HPDE6-E6E7 (cell line): ENCODE measurements around the gene INTS12.

ENCODE experiments used
- DNase-seq: peaks from one replicate; pipeline ENCODE4 v3.0.0; 2011; ENCODE audit warnings: missing footprints; ENCODE audit errors: extremely low spot score

Gene INTS12

DNA sequence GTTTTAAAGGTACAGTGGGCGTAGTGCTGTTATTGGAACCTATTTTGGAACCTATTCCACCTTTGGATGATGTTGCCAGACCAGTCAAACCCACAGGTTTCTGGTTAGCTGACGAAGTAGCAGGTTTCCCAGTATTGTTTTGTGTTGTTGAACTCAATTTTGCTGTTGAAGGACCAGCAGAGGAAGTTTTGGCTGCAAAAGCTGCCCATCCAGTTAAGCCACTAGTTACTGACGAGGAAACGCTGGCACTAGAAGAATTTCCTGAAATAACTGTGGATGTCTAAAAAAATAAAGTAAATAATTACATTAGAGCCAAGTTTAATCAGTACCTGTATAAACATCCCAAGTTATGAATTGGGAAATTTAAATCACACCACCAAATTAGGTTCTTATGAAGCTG lies 25.5 kb downstream of the INTS12 start:
- peak; percentile 4 for DNase-seq

DNA sequence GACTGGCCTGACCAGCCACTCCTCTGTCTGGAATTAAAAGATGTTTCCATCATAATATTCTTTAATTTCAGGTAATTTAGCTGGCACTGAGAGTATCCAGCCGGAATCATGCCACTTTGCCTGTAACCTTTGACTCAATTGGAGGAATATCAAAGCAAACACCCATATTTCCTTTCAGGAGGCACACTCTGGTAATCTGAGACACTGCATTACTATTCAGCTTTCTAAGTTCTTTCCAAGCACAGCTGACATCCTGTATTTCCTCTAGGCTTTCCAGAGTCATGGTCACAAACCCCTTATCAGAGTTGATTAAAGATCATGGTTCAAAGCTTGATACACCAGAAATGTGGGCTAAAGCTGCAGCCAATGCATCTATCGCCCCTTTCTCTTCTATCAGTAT lies 29.3 kb downstream of the INTS12 start:
- DNase-seq = no peak

DNA sequence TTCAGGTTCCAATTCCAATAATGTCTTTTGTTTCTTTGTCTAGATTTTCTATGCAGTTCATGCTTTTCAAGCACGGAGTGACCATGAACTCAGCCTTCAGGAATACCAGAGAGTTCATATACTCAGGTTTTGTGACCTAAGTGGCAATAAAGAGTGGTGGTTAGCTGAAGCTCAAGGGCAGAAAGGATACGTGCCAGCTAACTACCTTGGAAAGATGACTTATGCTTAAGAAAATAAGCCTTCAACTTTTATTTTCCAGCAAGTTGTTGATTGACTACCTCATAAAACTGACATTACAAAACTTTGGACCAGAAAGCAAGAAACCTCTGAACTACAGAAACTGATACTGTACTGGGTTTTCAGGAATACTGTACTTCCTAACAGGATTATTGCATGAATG lies 30.8 kb downstream of the INTS12 start:
- no peak for DNase-seq

DNA sequence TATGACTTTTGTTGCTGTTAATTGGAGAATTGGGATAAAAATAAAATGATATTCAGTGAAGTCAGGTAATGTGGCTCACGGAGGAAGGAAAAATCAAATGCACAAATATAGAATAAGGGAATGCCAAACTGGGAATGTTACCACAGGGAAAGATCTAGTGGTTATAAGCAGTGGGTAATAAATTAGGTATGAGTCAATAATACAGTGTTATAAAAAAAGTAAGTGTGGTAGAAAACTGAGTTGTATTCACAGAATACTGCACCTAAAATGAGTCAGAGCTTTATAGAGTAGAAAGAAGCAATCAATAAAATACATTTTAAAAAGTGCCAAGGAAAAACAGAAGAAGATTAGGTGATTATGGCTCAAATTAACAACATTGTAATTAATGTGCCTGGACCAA lies 34.5 kb downstream of the INTS12 start:
- no peak for DNase-seq

DNA sequence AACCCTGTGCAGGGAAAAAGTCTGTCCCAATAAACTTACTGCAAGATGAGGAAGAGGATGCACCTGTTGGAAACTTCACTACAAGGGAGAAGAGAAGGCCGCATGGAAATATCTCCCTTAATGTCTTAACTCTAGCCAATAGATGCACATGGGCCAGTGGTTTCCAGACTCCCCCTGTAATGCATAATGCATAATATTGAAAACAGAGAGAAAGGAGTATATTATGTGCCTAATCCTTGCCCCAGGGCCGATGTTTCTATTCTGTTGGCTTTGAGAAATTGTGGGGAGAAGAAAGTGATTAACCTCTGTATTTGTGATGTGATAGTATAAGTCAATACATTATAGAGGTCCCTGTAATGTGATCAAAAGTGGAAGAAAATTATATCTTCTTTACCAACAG lies 37.2 kb downstream of the INTS12 start:
- no peak for DNase-seq

DNA sequence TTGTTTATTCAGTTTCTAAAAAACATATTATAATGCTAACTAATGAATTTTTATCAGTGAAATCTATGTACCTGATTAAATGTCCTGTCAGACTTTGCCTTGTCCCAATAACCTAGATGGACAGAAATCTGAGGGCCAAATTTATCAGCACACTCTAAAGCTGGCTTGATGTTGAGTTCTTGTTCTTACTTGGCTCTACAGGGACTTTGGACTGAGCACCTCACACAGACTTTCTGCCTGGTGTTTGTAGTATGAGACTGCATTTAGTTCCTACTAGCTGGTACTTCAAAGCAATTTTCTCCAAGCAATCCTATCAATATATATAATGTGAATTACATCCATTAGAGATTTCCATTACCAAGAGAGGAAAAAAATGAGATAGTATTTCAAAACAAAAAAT lies 37.8 kb downstream of the INTS12 start:
- DNase-seq = no peak

DNA sequence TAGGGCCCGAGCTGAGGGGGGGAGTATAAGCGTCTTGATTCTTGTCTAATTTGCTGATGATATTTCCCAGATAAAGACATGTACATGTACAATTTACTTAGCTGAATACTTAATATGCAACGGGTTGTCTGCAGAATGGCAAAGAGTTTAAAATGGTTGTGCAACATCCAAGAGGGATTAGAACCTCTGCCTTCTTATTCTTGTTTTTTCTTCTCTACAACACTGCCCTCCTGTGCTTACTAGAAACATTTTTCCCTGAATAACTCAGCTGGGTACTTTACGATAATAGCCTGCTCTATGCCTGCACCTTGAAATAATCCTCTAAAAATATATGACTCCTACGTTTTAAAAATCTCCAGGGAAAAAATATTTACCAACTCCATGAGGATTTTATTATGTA lies 41.8 kb downstream of the INTS12 start:
- DNase-seq = peak; percentile 10

DNA sequence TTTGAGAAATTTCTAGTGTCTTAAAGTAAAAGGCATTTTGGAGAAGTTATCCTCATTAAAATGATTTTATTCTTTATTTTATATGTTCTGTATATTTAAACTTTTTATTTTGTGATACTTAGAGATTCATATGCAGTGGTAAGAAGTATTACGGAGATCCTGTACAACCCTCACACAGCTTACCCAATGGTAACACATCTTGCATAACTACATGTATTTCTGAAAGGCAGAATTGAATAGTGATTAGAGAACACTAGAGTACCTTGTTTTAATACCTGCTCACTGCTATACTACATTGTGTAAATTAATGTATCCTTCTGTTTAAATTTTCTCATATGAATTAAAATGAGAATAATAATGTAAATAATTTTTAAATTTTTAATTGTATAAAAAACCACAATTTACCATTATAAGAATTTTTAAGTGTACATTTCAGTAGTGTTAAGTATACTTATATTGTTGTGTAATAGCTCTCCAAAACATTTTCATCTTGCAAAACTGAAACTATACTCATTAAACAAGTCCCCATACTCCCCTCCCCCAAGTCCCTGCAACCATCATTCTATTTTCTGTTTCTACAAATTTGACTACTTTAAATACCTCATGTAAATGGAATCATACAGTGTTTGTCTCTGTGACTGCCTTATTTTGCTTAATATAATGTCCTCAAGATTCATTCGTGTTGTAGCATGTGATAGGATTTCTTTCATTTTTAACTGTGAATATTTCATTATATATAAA lies 45.4 kb downstream of the INTS12 start:
- DNase-seq = no peak

DNA sequence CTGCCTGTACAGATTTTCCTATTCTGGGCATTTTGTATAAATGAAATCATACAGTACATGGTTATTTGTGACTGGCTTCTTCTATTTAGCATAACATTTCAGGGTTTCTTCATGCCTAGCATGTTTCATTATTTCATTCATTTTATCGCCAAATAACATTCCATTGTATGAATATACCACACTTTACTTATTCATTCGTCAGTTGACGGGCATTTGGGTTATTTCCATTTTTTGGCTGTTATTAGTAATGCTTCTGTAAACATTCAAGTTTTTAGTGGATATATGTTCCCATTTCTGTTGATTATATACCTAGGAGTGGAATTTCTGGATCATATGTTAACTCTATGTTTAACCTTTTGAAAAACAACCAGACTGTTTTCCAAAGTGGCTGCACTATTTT lies 47.5 kb downstream of the INTS12 start:
- DNase-seq = no peak

DNA sequence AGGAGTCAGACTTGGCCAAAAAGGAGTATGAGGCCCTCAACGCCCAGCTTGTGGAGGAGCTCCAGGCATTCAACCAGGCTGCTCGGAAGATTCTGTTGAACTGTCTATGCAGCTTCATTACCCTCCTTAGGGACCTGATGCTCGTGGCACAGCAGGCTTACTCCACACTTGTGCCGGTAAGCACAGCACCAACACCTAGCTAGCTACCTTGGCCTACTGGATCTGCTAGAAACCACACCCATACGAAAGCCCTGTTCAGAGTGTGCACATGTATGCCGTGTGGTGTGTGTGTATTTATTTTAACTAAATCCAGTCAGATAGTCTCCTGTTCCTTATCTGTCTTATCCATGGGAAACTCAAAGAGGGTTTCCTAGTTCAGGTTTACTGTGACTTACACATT lies 49.3 kb downstream of the INTS12 start:
- no peak for DNase-seq

DNA sequence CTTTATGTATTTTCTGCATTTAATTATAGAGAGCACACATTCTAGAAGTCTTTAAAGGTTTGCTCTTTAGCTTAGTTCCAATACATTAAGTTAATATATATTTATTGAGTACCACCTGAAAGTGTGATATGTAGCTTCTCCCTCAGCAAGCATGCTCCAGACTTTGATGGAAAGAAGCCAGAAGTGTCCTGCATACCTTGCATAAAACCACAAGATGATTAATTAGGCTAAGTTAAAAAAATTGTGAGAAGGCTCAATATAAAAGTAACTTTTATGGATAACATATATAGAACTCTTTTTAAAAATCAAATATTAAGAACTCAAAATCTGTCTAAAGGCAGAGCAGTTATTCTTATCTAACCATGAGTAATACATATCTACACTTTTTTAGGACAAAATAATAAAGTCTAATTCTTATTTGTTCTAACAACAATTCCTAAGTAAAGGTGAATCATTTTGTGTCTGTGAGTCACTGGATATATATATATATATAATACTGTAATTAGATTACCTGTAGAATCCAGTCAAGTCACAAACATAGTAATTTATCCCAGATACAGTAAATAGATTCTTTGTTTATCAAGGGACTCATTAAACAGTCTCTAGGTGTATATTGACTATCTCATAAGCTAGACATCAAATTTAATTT lies 51.2 kb downstream of the INTS12 start:
- no peak for DNase-seq

DNA sequence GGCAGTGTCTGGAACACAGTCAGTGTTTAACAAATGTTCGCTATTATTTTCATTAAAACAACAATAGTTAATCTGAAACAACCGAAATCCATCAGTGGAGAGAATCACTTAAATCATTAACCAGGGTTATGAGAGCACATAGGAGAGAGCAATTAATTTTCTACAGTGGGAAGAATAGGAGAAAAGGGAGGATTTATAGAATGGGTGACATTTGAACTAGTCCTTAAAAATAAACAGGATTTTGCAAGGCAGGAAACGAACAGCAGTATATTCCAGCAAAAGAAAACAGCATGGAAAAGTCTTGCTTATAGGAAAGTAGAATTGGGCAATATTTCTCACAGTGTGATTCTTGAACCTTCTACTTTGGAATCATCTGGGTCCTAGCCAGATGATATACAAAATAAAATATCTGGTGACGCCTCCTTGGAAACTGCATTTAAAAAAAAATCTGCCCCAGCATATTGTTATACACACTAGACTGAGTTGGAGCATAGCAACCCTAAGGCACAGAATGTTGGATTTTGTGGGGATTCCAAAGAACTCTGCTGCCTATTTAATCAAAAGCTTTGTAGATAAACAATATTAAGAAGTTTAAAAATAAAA lies 56.1 kb downstream of the INTS12 start:
- DNase-seq = no peak

DNA sequence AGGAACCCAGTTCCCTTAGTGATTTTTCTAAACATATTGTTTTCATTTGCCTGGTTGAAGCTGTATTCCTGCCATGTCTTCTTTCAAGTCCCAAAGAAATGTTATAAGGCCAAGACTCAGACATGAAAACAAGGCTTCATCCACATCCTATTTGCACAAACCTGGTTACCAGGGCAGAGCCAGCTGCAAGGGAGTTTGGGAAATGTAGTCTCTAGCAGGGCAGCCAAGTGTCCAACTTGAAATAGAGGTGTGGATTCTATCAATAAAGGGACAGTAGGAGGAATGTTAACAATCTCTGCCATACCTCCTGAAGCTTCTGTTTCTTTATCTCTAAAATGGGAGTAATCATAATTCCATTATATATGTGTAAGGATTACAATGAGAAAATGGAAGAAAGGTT lies 56.6 kb downstream of the INTS12 start:
- no peak for DNase-seq

DNA sequence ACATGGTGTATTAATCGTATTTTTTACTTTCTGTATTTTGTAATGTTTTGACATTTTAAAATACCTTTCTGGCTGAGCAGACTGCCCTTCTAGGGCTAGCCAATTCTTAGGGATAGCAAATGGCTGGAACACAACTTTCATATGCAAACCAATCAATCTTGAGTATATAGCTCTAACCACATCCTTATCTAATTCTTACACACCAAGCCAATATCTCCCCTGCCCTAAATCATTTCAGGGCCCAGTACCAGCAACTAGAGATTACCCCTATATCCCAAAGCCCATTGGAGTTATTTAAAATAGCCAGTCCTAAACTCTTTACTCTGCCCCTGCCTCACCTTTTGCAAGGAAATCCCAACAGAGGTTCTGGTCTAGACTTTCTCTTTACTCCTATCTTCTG lies 58.3 kb downstream of the INTS12 start:
- no peak for DNase-seq

DNA sequence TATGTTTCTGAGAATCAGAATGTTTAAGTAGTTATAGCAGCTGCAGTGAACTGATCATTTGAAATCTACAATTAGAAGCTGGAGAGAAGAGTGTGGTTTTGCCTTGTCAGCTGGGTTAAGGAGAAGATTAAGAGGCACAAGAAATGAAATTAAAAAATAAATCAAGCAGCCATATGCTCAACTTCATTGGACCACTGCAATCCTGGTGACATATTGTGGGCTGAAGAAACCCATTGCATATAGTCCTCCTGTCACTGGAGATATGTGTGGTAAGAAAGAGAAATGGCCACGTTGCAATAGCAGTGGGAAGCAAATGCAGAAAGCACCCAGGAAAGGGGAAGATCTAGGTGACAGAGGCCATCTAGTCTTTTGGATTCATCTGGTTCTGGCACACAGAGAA lies 63.0 kb downstream of the INTS12 start:
- no peak for DNase-seq

DNA sequence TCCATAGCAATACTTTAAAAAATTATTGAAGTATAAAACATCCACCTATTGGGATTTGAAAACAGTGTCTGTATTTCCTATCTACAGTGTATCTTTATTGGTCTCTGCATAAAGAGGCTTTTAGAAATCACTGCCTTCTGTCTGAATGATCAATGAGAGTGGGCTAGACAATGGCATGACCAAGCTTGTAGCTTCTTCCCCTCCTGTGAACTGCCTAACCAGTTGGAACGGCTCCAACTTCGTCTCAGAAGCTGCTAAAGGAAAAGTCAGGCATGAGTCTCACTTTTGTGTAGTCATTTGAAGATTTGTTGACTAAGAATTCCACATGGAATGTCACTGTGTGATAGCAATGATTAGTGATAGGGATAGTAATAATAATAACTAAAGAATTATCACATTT lies 64.2 kb downstream of the INTS12 start:
- no peak for DNase-seq

DNA sequence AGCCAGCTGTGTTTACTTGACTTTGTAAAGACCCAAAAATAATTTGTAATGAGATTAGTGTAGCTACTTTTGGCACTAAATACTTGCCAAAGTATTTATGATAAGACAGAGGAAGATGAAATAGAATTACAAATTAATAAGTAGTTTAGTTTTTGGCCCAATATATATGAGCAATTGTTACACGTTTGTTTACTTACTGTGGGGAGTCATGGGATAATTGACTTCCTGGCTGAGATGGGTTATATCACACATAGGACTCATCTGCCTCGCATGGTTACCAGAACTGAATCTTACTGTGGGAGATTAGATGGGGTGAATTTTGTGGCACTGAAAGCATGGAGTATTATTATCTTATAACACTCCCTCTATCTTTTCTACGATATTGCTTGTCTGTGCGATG lies 66.6 kb downstream of the INTS12 start:
- DNase-seq = no peak

DNA sequence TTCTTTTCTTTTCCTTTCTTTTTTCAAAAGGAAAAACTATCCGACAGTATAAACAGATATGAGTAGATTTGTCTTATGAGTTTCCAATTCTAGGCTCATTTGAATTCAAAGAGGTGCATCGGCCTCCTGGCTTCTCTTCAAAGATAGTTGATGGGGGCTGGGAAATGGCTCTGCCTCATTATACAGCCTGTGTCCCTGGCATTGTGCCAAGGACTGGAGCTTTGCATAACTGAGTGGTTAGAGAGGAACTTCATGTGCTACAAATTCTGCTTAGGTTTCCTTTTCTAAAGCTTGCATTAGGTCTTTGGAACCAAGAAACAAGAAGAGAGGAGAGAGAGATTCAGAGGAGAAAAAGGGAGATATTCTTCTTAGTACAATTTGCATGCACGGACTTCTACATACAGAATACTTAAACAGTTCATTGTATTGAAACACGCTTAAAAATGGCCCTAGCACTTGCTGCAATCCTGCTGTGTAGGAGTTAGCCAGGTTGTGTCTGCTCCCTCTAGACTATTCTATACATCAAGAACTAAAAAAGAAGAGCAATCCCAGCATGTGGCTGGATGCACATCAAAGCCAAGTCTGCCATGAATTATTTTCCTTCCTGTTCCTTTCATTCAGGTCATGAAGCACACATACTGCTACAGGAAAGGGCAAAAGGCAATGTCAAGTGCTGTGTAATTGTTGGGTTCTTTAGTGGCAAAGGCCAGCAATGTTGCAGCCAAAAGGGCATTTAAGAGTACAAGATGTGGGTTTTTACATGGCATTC lies 70.9 kb downstream of the INTS12 start:
- DNase-seq = no peak

DNA sequence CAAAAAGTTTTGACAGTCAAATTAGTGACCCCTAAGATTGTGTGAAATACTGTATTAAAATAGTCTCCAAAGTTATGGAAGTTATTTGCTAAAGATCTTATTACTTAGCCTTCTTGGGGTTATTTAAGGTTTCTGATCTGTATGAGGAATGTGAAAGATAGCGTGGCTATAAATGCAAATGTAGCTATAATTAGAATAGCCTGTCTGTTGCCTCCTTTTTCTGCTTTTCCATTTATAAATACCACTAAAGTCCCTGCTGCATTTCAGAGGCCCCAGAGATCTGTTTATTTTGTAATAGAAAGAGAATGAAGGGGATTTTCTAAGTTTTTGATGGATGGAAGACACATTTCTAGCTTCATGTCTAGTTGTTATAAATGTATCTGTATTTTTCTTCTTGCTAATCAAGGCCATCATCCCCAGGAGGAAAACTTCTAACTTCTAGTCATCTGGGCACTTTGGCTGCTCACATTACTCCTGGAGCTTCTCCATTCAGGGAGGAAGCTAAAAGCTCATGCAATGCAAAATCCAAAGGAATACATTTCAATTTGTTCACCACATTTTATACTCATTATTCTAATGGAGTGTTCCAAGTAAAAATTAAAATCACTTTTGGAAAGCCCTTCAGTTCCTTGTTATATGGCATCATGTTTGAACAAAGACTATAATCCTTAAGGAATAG lies 73.9 kb downstream of the INTS12 start:
- no peak for DNase-seq

DNA sequence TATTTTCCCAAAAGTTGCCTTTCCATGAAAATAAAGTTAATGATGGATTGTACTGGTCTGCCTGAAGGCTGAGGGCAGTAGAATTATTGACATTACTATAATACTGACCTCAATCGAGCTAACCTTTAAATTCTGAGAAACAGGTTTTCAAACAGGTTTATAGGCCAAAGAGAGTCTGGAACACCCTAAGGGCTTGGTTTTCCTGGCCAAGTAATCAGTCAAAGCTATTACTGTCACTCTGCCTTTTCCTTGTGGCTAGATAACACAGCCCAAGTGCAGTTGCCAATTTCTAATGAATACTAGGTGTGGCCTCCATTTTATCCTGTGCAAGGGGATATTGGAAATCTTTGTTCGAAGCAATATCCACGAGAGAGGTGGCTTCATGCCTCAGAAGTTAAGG lies 75.2 kb downstream of the INTS12 start:
- DNase-seq = peak; percentile 48
